Measurements from ENCODE around the gene ACIN1.

The ACIN1 gene

DNA sequence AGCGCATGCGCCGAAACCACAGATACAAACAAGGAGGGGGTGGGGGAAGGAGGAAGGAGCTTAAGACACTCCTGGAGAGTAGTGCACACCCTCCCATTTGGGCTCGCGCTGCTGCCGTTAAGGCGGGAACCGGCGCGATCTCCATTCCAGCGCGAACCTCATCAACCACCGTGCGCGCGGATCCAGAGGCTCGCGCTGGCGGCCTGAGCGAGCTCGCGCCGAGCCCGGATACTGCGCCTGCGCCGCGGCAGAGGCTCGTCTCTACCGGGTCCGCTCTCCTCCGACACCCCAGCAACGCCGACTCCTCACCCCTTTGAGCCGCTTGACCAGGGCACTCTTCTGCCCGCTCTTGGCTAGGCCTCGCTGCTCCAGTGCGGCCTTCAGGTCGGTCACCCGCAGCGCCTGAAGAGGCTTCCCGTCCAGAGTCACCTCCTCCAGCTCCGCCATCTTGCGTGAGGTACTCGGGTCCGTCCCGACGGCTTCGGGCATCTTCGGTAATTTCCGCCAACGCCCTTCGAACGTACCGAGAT, at the start of gene ACIN1:
ACIN1 (minus strand) TSS at position 471 of the 530 bp plus-strand sequence; CDS start at position 447, 24 bp downstream.
- peak; percentile 96 to 97 (median 97) for DNase-seq (ENCODE audit: low read depth in 2 of 3, low spot score in 2 of 3)

DNA sequence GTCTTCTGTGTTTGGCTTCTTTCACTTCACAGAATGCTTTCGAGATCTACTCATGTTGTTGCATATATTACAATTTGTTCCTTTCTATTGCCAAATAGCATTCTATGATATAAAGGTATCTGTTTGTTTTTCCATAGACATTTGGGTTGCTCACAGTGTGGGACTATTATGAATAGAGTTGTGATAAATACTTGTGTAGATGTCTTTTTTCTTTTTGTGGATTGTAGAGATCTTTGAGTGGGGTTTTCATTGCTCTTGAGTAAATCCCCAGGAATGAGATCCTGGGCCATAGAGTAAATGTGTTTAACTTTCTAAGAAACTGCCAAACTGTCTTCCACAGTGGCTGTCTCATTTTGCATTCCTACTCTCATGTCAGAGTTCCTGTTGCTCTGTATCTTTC, 49.0 kb upstream of the ACIN1 start:
- no peak for DNase-seq (ENCODE audit: low read depth in 2 of 3, low spot score in 2 of 3)

- no peak for DNase-seq (ENCODE audit: low read depth in 2 of 3, low spot score in 2 of 3)
Observed at GRCh38 chr14:23142826-23143225, 47.9 kb upstream of the ACIN1 start.

- no peak for DNase-seq (ENCODE audit: low read depth in 2 of 3, low spot score in 2 of 3)
Observed at GRCh38 chr14:23141706-23142444, 46.9 kb upstream of the ACIN1 start.

DNA sequence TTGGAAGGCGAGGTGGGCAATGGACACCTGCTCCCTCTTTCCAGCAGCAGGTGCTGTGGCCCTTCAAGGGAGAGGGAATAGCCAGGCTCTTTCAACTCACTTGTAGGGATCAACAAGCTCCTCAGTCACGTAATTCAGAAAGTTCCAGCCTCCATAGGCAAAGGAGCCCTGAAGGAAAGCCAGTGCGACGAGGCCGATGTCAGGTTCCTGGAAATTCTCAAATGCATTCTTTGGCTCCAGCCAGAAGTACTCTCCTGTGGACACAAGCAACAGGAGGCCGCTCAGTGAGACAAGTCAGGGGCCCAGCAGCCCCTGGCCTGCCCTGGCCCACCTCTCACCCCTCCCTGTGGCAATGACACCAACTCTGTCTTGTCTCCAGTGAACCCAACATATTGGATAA, 45.4 kb upstream of the ACIN1 start:
- no peak for DNase-seq (ENCODE audit: low read depth in 2 of 3, low spot score in 2 of 3)

GRCh38 chr14:23139874-23140273, 44.9 kb upstream of the ACIN1 start:
- no peak for DNase-seq (ENCODE audit: low read depth in 2 of 3, low spot score in 2 of 3)

DNA sequence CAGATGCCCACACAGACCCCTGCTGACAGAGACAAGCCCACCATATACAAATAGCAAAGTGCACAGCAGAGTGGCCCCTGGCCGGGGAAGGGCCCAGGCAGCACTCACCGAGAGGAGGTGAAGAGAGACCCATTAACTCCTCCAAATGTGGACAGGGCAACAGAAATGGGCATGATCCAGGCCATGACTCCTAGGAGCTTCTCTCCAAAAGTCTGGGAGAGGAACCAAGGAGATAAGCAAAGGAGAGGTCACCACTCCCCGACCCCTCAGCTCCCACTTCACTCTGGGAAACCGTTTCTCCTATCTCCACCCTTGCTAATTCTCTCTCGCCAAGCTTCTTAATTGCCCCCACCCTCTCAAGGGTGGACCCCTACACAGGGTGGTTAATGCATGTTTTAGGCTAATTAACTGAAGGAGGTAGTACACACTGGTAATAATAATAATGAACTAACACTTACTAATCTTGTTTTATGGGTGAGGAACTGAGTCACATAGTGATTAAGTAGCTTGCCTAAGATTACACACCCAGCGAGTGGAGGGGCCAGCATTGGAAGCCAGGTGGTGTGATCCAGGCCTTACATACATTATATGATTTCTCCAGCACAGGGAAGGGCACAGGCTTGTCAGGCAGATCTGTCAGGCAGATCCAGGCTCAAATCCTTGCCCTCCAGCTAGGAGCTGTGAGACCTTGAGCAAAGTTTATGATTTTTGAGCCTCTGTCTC, 43.0 kb upstream of the ACIN1 start:
- DNase-seq (ENCODE audit: low read depth in 2 of 3, low spot score in 2 of 3) = no peak

DNA sequence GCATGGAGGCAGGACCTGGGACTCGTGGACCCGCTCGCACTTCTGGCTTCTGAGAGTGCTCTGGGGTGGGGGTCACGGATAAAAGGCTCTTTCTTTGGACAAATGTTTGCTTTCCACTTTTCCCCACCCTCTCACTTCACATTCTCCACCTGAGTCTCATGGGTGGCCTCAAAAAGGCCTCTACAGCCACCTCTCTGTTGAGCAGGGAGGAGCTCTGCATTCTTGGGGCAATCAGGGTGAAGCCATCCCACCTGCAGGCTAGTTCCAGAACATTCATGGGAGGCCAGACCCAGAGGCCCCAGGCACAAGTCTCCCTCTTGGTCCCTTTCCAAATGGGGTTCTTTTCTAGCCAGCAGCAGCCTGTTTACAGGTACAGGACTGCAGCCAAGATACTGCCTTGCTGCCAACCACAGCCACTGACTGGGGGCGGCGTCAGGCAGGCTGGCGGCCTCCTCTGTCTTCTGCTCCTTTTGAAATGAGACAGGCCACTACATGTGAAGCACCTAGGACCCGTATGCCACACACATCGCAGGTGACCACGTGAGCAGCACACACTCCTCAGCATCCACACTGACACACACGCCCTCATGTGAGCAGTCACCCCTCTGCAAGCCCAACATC, 42.4 kb upstream of the ACIN1 start:
- DNase-seq (ENCODE audit: low read depth in 2 of 3, low spot score in 2 of 3) = no peak

GRCh38 chr14:23136566-23137133, 41.7 kb upstream of the ACIN1 start:
- DNase-seq (ENCODE audit: low read depth in 2 of 3, low spot score in 2 of 3) = no peak

DNA sequence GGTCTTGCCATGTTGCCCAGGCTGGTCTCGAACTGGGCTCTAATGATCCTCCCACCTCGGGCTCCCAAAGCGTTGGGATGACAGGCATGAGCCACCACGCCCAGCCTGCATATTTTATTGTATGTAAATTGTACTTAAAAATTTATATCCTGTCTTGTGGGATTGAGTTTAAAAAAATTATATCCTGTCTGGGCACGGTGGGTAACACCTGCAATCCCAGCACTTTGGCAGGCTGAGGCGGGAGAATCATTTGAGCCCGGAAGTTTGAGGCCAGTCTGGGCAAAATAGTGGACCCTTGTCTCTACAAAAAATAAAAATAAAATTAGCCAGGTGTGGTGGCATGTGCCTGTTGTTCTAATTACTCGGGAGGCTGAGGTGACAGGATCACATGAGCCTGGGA, 38.0 kb upstream of the ACIN1 start:
- no peak for DNase-seq (ENCODE audit: low read depth in 2 of 3, low spot score in 2 of 3)

DNA sequence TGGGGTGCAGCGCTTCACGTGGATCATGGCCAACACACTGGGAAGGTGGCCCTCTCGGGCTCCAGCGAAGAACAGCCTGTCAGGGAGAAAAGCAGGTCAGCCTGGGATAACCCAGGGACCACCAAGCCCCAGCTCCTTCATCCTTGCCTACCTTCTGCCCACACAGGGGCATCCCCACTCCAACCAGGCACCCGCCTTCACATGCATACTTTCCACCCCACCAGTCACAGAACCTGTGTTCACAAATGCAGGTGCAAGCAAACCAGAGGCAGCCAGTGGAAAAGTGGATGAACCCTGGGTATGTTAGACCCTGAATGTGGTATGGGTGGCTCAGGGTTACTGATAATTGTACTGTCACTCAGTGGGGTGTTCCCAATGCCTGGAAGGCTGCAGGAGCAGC, 36.5 kb upstream of the ACIN1 start:
- no peak for DNase-seq (ENCODE audit: low read depth in 2 of 3, low spot score in 2 of 3)

GRCh38 chr14:23130871-23131270, 35.9 kb upstream of the ACIN1 start:
- no peak for DNase-seq (ENCODE audit: low read depth in 2 of 3, low spot score in 2 of 3)

GRCh38 chr14:23129759-23130316, 34.9 kb upstream of the ACIN1 start:
- no peak for DNase-seq (ENCODE audit: low read depth in 2 of 3, low spot score in 2 of 3)

DNA sequence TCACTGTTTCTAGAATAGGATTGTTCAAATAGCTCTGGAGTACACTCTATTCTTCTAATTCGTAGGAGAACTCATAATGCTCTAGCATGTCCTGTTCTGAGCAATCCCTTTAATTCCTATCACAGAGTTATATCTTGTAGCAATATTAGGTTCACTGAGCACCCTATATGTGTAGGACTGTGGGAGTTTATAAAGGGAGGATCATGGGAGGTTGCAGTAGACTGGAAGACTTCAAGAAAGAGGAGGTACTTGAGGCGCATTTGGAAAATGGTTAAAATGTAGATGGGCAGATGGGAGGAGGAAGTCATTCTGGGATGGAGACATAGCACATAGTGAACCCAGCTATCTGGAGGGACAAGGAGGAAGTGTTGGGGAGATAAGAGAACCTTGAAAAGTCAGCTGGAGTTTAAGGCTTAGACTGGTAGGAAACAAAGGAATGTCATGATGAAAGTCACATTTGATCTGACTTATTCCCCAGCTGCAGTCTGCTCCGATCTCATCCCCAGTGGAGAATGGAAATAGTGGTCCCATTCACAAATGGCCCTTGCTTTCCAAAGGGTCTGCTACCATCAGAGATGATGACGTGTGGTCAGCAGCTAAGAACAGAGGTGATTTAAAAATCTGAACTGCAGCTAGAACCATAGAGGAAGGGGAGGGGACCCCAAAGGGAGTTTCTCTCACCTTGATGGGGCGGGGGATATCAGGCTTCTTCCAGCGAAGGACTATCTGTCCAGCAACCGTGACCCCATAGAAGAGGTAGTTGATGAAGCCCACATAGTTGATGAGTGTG, 34.2 kb upstream of the ACIN1 start:
- no peak for DNase-seq (ENCODE audit: low read depth in 2 of 3, low spot score in 2 of 3)

DNA sequence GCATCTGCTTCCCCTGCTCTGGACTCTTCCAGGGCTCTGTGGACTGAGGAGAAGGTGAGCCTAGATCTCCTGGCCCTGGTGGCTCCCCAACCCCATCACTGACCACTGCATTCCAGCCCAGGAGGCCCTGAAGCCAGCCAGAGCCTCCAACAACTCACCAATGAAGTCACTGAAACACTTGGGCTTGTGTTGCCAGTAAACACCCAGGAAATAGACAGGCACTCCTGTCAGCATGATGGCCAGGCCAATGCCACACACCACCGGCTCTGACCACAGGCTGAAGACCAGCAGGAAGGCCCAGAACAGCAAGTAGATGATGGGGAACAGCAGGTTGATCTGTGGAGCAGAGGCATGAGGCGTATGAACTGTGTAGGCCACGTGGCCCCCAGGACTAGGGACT, 32.9 kb upstream of the ACIN1 start:
- no peak for DNase-seq (ENCODE audit: low read depth in 2 of 3, low spot score in 2 of 3)

GRCh38 chr14:23126548-23127278, 31.8 kb upstream of the ACIN1 start:
- no peak for DNase-seq (ENCODE audit: low read depth in 2 of 3, low spot score in 2 of 3)

DNA sequence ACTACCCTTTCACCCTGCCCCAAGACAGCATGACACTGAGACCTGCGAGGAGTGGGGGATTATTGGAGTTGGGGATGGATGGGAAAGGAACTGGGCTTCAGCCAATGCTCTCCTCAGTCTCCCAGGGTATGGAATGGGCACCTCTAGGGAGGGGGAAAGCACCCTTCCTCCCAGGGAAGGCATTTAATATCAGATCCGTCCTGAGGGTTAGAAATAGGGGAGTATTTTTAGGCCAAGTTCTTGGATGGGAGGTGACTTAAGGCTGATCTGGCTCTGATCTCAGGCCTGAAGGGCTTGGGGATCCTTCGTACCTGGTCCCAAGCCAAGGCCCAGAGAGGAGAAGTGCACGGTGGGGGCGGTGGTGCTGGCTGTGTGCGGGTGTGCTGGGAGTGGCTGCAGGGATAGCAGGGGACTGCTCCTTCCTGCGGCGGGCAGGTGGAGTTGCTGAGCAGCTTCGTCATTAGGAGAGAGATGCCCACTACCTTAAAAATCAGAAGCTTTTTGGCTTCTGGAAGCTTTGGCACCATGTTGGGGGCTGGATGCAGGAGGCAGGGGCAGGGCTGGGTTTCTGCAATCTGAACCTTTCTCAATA, 31.1 kb upstream of the ACIN1 start:
- DNase-seq (ENCODE audit: low read depth in 2 of 3, low spot score in 2 of 3) = no peak

- DNase-seq (ENCODE audit: low read depth in 2 of 3, low spot score in 2 of 3) = no peak
Observed at GRCh38 chr14:23125011-23125410, 30.1 kb upstream of the ACIN1 start.

DNA sequence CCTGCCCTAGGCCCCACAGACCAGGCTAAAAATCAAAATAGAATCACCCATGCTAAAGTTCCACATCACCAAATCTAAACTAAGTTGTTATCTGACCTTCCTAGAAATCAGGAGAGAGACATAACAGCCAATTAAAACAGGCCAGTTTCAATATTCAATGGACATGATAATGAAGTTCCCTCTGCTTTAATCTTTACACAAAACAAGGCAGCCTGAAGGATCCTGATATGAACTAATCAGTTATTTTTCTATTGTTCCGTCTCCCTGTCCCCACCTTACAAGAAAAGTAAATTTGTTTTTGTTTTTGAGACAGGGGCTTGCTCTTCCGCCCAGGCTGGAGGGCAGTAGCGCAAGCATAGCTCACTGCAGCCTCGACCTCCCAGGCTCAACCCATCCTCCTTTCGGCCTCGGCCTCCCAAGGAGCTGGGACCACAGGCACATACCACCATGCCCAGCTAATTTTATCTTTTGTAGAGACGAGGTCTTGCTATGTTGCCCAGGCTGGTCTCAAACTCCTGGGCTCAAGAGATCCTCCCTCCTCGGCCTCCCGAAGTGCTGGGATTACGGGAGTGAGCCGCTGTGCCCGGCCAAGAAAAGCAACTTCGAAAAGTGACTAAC, 29.5 kb upstream of the ACIN1 start:
- DNase-seq (ENCODE audit: low read depth in 2 of 3, low spot score in 2 of 3) = no peak
